OCI-LY1 (cell line): ENCODE results near the gene CCDC12.

ENCODE experiments used
- H2AFZ ChIP-seq: fragments of 200-600 bp; sonication (generic), shearing (Covaris generic); 2 replicates; pipeline ENCODE4 v1.6.0; 2014; ENCODE audit warnings: antibody characterized with exemption, mild to moderate bottlenecking, low read length
- H3F3A ChIP-seq: fragments of 200-600 bp; sonication (generic), shearing (Covaris generic); 2 replicates; pipeline ENCODE4 v1.6.0; 2014; ENCODE audit warnings: mild to moderate bottlenecking, antibody characterized with exemption, low read length, moderate library complexity; ENCODE audit not compliant: insufficient read depth
- H3K27ac ChIP-seq: fragments of 200-600 bp; sonication (generic); 2 replicates; pipeline ENCODE4 v1.5.1; 2014; ENCODE audit warnings: low read length, mixed run types, mild to moderate bottlenecking, low read depth; ENCODE audit not compliant: poor library complexity, severe bottlenecking
- H3K27me3 ChIP-seq: fragments of 200-600 bp; sonication (generic); 2 replicates; pipeline ENCODE4 v1.6.0; 2014; ENCODE audit warnings: antibody characterized with exemption, mild to moderate bottlenecking, low read length, moderate library complexity; ENCODE audit not compliant: insufficient read depth
- H3K36me3 ChIP-seq: fragments of 200-600 bp; sonication (generic); 2 replicates; pipeline ENCODE4 v1.6.1; 2014; ENCODE audit warnings: mild to moderate bottlenecking, antibody characterized with exemption, low read length, moderate library complexity, mixed read lengths; ENCODE audit not compliant: insufficient read depth
- H3K4me1 ChIP-seq: fragments of 200-600 bp; sonication (generic); 2 replicates; pipeline ENCODE4 v1.5.1; 2014; ENCODE audit warnings: mild to moderate bottlenecking, low read length, moderate library complexity; ENCODE audit not compliant: insufficient read depth, severe bottlenecking
- H3K4me2 ChIP-seq: fragments of 200-600 bp; sonication (generic), shearing (Covaris generic); 2 replicates; pipeline ENCODE4 v1.6.1; 2014; ENCODE audit warnings: low read length
- H3K4me3 ChIP-seq: fragments of 200-600 bp; sonication (generic); 2 replicates; pipeline ENCODE4 v1.5.1; 2014; ENCODE audit warnings: low read length, low read depth, mild to moderate bottlenecking, mixed read lengths; ENCODE audit not compliant: poor library complexity, severe bottlenecking
- H3K79me2 ChIP-seq: fragments of 200-600 bp; shearing (Covaris generic); 2 replicates; pipeline ENCODE4 v1.6.1; 2016; ENCODE audit warnings: mixed run types, low read length, mixed read lengths; ENCODE audit not compliant: insufficient read depth
- H3K9ac ChIP-seq: fragments of 200-600 bp; sonication (generic), shearing (Covaris generic); 2 replicates; pipeline ENCODE4 v1.6.1; 2014; ENCODE audit warnings: mild to moderate bottlenecking, low read length, mixed read lengths
- H3K9me2 ChIP-seq: fragments of 200-600 bp; sonication (generic), shearing (Covaris generic); 2 replicates; pipeline ENCODE4 v1.6.1; 2014; ENCODE audit warnings: low read depth, mild to moderate bottlenecking, low read length, mixed read lengths
- H3K9me3 ChIP-seq: fragments of 200-600 bp; shearing (Covaris generic); 2 replicates; pipeline ENCODE4 v1.6.1; 2014; ENCODE audit warnings: low read length, mixed read lengths
- H4K20me1 ChIP-seq: fragments of 200-600 bp; sonication (generic), shearing (Covaris generic); 2 replicates; pipeline ENCODE4 v1.6.0; 2016; ENCODE audit warnings: mild to moderate bottlenecking, low read length; ENCODE audit not compliant: insufficient read depth
- EZH2 ChIP-seq: fragments of 200-600 bp; sonication (generic), shearing (Covaris generic); IDR thresholded peaks from 2 replicates; pipeline ENCODE4 v1.8.0; 2017; ENCODE audit warnings: borderline replicate concordance, mixed run types, mild to moderate bottlenecking, antibody characterized with exemption, low read length, moderate library complexity, mixed read lengths
- TF ChIP-seq, protein P1 (sequence below): fragments of 200-600 bp; sonication (generic), shearing (Covaris generic); IDR thresholded peaks from 2 replicates; pipeline ENCODE4 v1.5.1; 2017; ENCODE audit warnings: mild to moderate bottlenecking, antibody characterized with exemption, low read length, moderate library complexity, mixed read lengths

CCDC12 gene

GRCh38 chr3:46901061-46901460 lies 75.5 kb downstream of the CCDC12 start:
- Histone ChIP-seq H3F3A (no peaks in the 10 kb centered on the region), H3K4me2 (no peak overlapping the region), H3K4me3 (no peak overlapping the region), H3K27me3 (peaks cover 4% of the 10 kb centered on the region; the same call in 1 of the 2 replicates), H3K27ac (no peak overlapping the region), H3K79me2 (no peaks in the 10 kb centered on the region), H3K9me3 (no peaks in the 10 kb centered on the region), H2AFZ (no peak overlapping the region), H4K20me1 (no peaks in the 10 kb centered on the region), H3K9ac (no peak overlapping the region), H3K36me3 (no peaks in the 10 kb centered on the region), H3K4me1 (no peaks in the 10 kb centered on the region), H3K9me2 (no peaks in the 10 kb centered on the region)
- TF ChIP-seq EZH2 = no peak
- TF ChIP-seq, protein P1, sequence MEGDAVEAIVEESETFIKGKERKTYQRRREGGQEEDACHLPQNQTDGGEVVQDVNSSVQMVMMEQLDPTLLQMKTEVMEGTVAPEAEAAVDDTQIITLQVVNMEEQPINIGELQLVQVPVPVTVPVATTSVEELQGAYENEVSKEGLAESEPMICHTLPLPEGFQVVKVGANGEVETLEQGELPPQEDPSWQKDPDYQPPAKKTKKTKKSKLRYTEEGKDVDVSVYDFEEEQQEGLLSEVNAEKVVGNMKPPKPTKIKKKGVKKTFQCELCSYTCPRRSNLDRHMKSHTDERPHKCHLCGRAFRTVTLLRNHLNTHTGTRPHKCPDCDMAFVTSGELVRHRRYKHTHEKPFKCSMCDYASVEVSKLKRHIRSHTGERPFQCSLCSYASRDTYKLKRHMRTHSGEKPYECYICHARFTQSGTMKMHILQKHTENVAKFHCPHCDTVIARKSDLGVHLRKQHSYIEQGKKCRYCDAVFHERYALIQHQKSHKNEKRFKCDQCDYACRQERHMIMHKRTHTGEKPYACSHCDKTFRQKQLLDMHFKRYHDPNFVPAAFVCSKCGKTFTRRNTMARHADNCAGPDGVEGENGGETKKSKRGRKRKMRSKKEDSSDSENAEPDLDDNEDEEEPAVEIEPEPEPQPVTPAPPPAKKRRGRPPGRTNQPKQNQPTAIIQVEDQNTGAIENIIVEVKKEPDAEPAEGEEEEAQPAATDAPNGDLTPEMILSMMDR = no peak

- H3K79me2 ChIP-seq = no peaks in the 10 kb centered on the region
- no peaks in the 10 kb centered on the region for H3K36me3 ChIP-seq
- H3K9me3 ChIP-seq = no peaks in the 10 kb centered on the region
- H3K4me1 ChIP-seq = no peaks in the 10 kb centered on the region
- TF ChIP-seq EZH2 = no peak
- TF ChIP-seq, protein P1 = no peak
- H4K20me1 ChIP-seq = no peaks in the 10 kb centered on the region
- peaks cover 4% of the 10 kb centered on the region; the same call in 1 of the 2 replicates for H3K27me3 ChIP-seq
- no peak overlapping the region for H2AFZ ChIP-seq
- no peak overlapping the region for H3K4me2 ChIP-seq
- H3K4me3 ChIP-seq = no peak overlapping the region
- no peaks in the 10 kb centered on the region for H3K9me2 ChIP-seq
- H3K9ac ChIP-seq = no peak overlapping the region
- no peaks in the 10 kb centered on the region for H3F3A ChIP-seq
- H3K27ac ChIP-seq = no peak overlapping the region
Measured at GRCh38 chr3:46900356-46900755, 76.2 kb downstream of the CCDC12 start.

DNA sequence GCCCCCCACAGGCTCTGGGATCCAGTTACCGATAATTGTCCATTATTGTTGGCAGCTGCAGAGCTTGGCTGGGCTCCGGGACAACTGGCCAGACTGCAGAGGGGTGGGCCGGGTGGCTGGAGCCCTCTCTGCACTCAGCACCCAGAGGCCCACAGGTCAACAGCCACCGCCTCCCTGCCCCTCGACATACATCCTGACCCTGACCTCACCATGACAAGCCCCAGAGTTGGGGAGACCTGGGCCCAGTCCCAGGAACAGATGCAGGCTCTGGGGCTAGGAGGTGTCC lies 76.6 kb downstream of the CCDC12 start:
- H3K27ac ChIP-seq = no peak overlapping the region
- no peaks in the 10 kb centered on the region for H3K36me3 ChIP-seq
- peaks cover 4% of the 10 kb centered on the region; the same call in 1 of the 2 replicates for H3K27me3 ChIP-seq
- H3K4me3 ChIP-seq = no peak overlapping the region
- no peaks in the 10 kb centered on the region for H3K9me2 ChIP-seq
- no peaks in the 10 kb centered on the region for H3F3A ChIP-seq
- no peaks in the 10 kb centered on the region for H3K9me3 ChIP-seq
- no peak overlapping the region for H2AFZ ChIP-seq
- H3K4me2 ChIP-seq = no peak overlapping the region
- H4K20me1 ChIP-seq = no peaks in the 10 kb centered on the region
- H3K9ac ChIP-seq = no peak overlapping the region
- TF ChIP-seq, protein P1 = no peak
- TF ChIP-seq EZH2 = no peak
- H3K4me1 ChIP-seq = no peaks in the 10 kb centered on the region
- H3K79me2 ChIP-seq = no peaks in the 10 kb centered on the region
